RCC 7860 (cell line): Measurements from ENCODE around the gene TOP3A.

Experiments used
- DNase-seq: peaks from one replicate; pipeline ENCODE4 v3.0.0-alpha.2; 2015; ENCODE audit warnings: low spot score
- FAIRE-seq: peaks from 2 replicates; lab custom pipeline; 2012; peaks lifted over from hg19 to GRCh38; lab: Jason Lieb, UNC

TOP3A gene

GRCh38 chr17:18256351-18256750 lies 58.4 kb downstream of the TOP3A start:
- no peak for FAIRE-seq
- DNase-seq = no peak

- FAIRE-seq = no peak
Observed at GRCh38 chr17:18254888-18255649, 59.7 kb downstream of the TOP3A start.

GRCh38 chr17:18253947-18254821 lies 60.6 kb downstream of the TOP3A start:
- no peak for FAIRE-seq

More at GRCh38 chr17:18254888-18255649, 59.7 kb downstream of the TOP3A start:
- no peak for DNase-seq

GRCh38 chr17:18253187-18253884 lies 61.5 kb downstream of the TOP3A start:
- DNase-seq = no peak

More at GRCh38 chr17:18253947-18254821, 60.6 kb downstream of the TOP3A start:
- DNase-seq = no peak

GRCh38 chr17:18252160-18252559 lies 62.6 kb downstream of the TOP3A start:
- FAIRE-seq = no peak
- no peak for DNase-seq

More at GRCh38 chr17:18253187-18253884, 61.5 kb downstream of the TOP3A start:
- no peak for FAIRE-seq

GRCh38 chr17:18251204-18251603 lies 63.6 kb downstream of the TOP3A start:
- FAIRE-seq (no peak), DNase-seq (no peak)

GRCh38 chr17:18250708-18251107 lies 64.1 kb downstream of the TOP3A start:
- no peak for DNase-seq
- no peak for FAIRE-seq

GRCh38 chr17:18250259-18250658 lies 64.5 kb downstream of the TOP3A start:
- FAIRE-seq (no peak), DNase-seq (no peak)

- DNase-seq = no peak
- no peak for FAIRE-seq
Observed at GRCh38 chr17:18248811-18249210, 66.0 kb downstream of the TOP3A start.

- FAIRE-seq = no peak
- DNase-seq = peak; percentile 44
Observed at GRCh38 chr17:18248300-18248731, 66.5 kb downstream of the TOP3A start.

- no peak for FAIRE-seq
- no peak for DNase-seq
Observed at GRCh38 chr17:18247613-18248001, 67.2 kb downstream of the TOP3A start.

- FAIRE-seq = no peak
- DNase-seq = no peak
Observed at GRCh38 chr17:18246880-18247612, 67.7 kb downstream of the TOP3A start.

GRCh38 chr17:18246109-18246725 lies 68.6 kb downstream of the TOP3A start:
- DNase-seq = no peak
- no peak for FAIRE-seq

GRCh38 chr17:18245038-18245776 lies 69.6 kb downstream of the TOP3A start:
- DNase-seq (no peak), FAIRE-seq (no peak)

- FAIRE-seq (no peak), DNase-seq (no peak)
Observed at GRCh38 chr17:18241229-18241871, 73.4 kb downstream of the TOP3A start.

- FAIRE-seq (no peak), DNase-seq (no peak)
Observed at GRCh38 chr17:18240449-18240848, 74.3 kb downstream of the TOP3A start.

GRCh38 chr17:18238299-18238698 lies 76.5 kb downstream of the TOP3A start:
- FAIRE-seq (no peak), DNase-seq (no peak)

GRCh38 chr17:18237461-18237860 lies 77.3 kb downstream of the TOP3A start:
- DNase-seq (no peak), FAIRE-seq (no peak)

GRCh38 chr17:18236494-18236893 lies 78.3 kb downstream of the TOP3A start:
- no peak for DNase-seq
- FAIRE-seq = no peak
